H1 (cell line): ENCODE results near the gene PSMD6. TPM values are rescaled to one million over a fixed set of nuclear protein-coding genes. Genes with fewer than 3 reads are reported as not detected.

Experiments
- CTCF ChIA-PET: fragments of 300-600 bp; sonication (Branson Sonifier 250); formaldehyde crosslinking; loops from one replicate; lab custom pipeline; 2021; ENCODE audit not compliant: partially characterized antibody; lab: Charles Lee
- POLR2A ChIA-PET: fragments of 300-600 bp; sonication (Branson Sonifier 250); formaldehyde crosslinking; loops from one replicate; lab custom pipeline; 2021; ENCODE audit warnings: inconsistent platforms; ENCODE audit not compliant: partially characterized antibody; lab: Charles Lee
- DNase-seq, 2 experiments: peaks; one replicate each; pipeline versions ENCODE4 v3.0.0 to v3.0.0-alpha.2; 2010 to 2022; ENCODE audit warnings: low spot score in 2 of 2, low read depth in 1 of 2, mixed read lengths in 1 of 2
- FAIRE-seq: peaks from 2 replicates; lab custom pipeline; 2011; peaks lifted over from hg19 to GRCh38; lab: Jason Lieb, UNC
- H2AFZ ChIP-seq: 2 replicates; pipeline ENCODE4 v1.8.1; 2012; ENCODE audit warnings: low read length, inconsistent platforms
- H2AK5ac ChIP-seq: 2 replicates; pipeline ENCODE4 v1.6.1; 2013; ENCODE audit warnings: low read depth, low read length
- H2BK120ac ChIP-seq: replicated peaks from 2 replicates; pipeline ENCODE3; 2013; ENCODE audit warnings: low read depth, low read length, inconsistent platforms
- H2BK12ac ChIP-seq: 2 replicates; pipeline ENCODE4 v1.6.1; 2013; ENCODE audit warnings: low read depth, low read length
- H2BK15ac ChIP-seq: 2 replicates; pipeline ENCODE4 v1.6.1; 2013; ENCODE audit warnings: low read length
- H2BK20ac ChIP-seq: 2 replicates; pipeline ENCODE4 v1.6.1; 2013; ENCODE audit warnings: low read length
- H2BK5ac ChIP-seq: 2 replicates; pipeline ENCODE4 v1.6.1; 2013; ENCODE audit warnings: low read depth, low read length
- H3K14ac ChIP-seq: 2 replicates; pipeline ENCODE4 v1.6.1; 2013; ENCODE audit warnings: inconsistent platforms; ENCODE audit not compliant: insufficient read length
- H3K18ac ChIP-seq: 2 replicates; pipeline ENCODE4 v1.6.1; 2013; ENCODE audit warnings: low read length; ENCODE audit errors: extremely low read depth
- H3K23ac ChIP-seq: 2 replicates; pipeline ENCODE4 v1.6.1; 2013; ENCODE audit warnings: inconsistent platforms; ENCODE audit not compliant: insufficient read length
- H3K23me2 ChIP-seq: 2 replicates; pipeline ENCODE4 v1.6.1; 2013; ENCODE audit warnings: low read depth, low read length
- H3K27ac ChIP-seq: 2 replicates; pipeline ENCODE4 v1.6.1; 2011; ENCODE audit warnings: low read depth, low read length, inconsistent platforms
- H3K27me3 ChIP-seq, 4 experiments: replicated peaks in 1 of 4; 1 replicate in 1 of 4; 2 replicates in 3 of 4; pipeline versions ENCODE4 v1.6.1 to v1.8.1; 2011 to 2013; ENCODE audit warnings: low read length in 3 of 4, mild to moderate bottlenecking in 3 of 4, inconsistent platforms in 2 of 4, mixed read lengths in 2 of 4, moderate library complexity in 1 of 4; ENCODE audit not compliant: control insufficient read depth in 3 of 4, insufficient read depth in 3 of 4; ENCODE audit errors: extremely low read depth in 1 of 4
- H3K36me3 ChIP-seq, 4 experiments: 2 replicates each; pipeline versions ENCODE4 v1.6.1 to v1.8.1; 2011 to 2013; ENCODE audit warnings: mild to moderate bottlenecking in 4 of 4, low read length in 3 of 4, moderate library complexity in 2 of 4, control low read depth in 1 of 4, inconsistent platforms in 1 of 4; ENCODE audit not compliant: insufficient read depth in 4 of 4, control insufficient read depth in 2 of 4
- H3K4ac ChIP-seq: replicated peaks from 2 replicates; pipeline ENCODE3; 2013; ENCODE audit warnings: low read length, low read depth, mixed read lengths, inconsistent platforms; ENCODE audit not compliant: insufficient read length
- H3K4me1 ChIP-seq, 4 experiments: replicated peaks in 1 of 4; 1 replicate in 1 of 4; 2 replicates in 3 of 4; pipeline versions ENCODE4 v1.6.1 to v1.8.1; 2011 to 2013; ENCODE audit warnings: low read length in 3 of 4, inconsistent platforms in 2 of 4, mixed read lengths in 1 of 4; ENCODE audit not compliant: insufficient read depth in 4 of 4, control insufficient read depth in 3 of 4
- H3K4me2 ChIP-seq, 2 experiments: 2 replicates each; pipeline versions ENCODE4 v1.6.1 to v1.8.1; 2011 to 2013; ENCODE audit warnings: low read depth in 2 of 2, low read length in 2 of 2, control low read depth in 1 of 2, inconsistent platforms in 1 of 2, mild to moderate bottlenecking in 1 of 2; ENCODE audit not compliant: insufficient read depth in 1 of 2
- H3K4me3 ChIP-seq, 4 experiments: fragments of 200-600, 300-600 bp in 1 of 4; sonication (generic), shearing (Covaris generic), sonication (Bioruptor Twin) in 1 of 4; 2 replicates each; pipeline versions ENCODE4 v1.5.1 to v1.8.1; 2011 to 2016; ENCODE audit warnings: low read length in 4 of 4, low read depth in 3 of 4, control low read depth in 2 of 4, inconsistent platforms in 2 of 4, mild to moderate bottlenecking in 2 of 4, mixed read lengths in 1 of 4, moderate library complexity in 1 of 4; ENCODE audit not compliant: insufficient read depth in 2 of 4; ENCODE audit errors: extremely low read depth in 1 of 4
- H3K56ac ChIP-seq: replicated peaks from 2 replicates; pipeline ENCODE3; 2013; ENCODE audit warnings: low read depth, mild to moderate bottlenecking, mixed read lengths, low read length, inconsistent platforms; ENCODE audit not compliant: insufficient read length
- H3K79me1 ChIP-seq: 2 replicates; pipeline ENCODE4 v1.6.1; 2013; ENCODE audit warnings: low read depth, low read length, control low read depth
- H3K79me2 ChIP-seq, 2 experiments: 2 replicates each; pipeline versions ENCODE4 v1.6.1 to v1.8.1; 2012 to 2013; ENCODE audit warnings: low read length in 2 of 2, mild to moderate bottlenecking in 2 of 2, inconsistent platforms in 1 of 2; ENCODE audit not compliant: insufficient read depth in 2 of 2, control insufficient read depth in 1 of 2
- H3K9ac ChIP-seq, 4 experiments: replicated peaks in 1 of 4; 1 replicate in 1 of 4; 2 replicates in 3 of 4; pipeline versions ENCODE4 v1.6.1 to v1.8.1; 2011 to 2013; ENCODE audit warnings: low read depth in 3 of 4, low read length in 3 of 4, control low read depth in 2 of 4, mild to moderate bottlenecking in 2 of 4, moderate library complexity in 2 of 4, inconsistent platforms in 1 of 4; ENCODE audit errors: extremely low read depth in 1 of 4
- H3K9me3 ChIP-seq, 2 experiments: 2 replicates each; pipeline versions ENCODE4 v1.6.1 to v1.8.1; 2012 to 2013; ENCODE audit warnings: mild to moderate bottlenecking in 2 of 2, moderate library complexity in 2 of 2, control low read depth in 1 of 2, inconsistent platforms in 1 of 2, low read depth in 1 of 2, low read length in 1 of 2, mixed read lengths in 1 of 2; ENCODE audit not compliant: insufficient read depth in 2 of 2
- H4K20me1 ChIP-seq, 2 experiments: replicated peaks in 1 of 2; 2 replicates each; pipeline versions ENCODE3 to v1.8.1; 2011 to 2013; ENCODE audit warnings: inconsistent platforms in 2 of 2, low read length in 2 of 2, mild to moderate bottlenecking in 1 of 2; ENCODE audit not compliant: insufficient read depth in 2 of 2, control insufficient read depth in 1 of 2
- H4K5ac ChIP-seq: 2 replicates; pipeline ENCODE4 v1.6.1; 2013; ENCODE audit warnings: low read length, low read depth, mixed read lengths, inconsistent platforms; ENCODE audit not compliant: insufficient read length
- H4K8ac ChIP-seq: 2 replicates; pipeline ENCODE4 v1.8.0; 2013; ENCODE audit warnings: mild to moderate bottlenecking, moderate library complexity, low read length, inconsistent platforms; ENCODE audit not compliant: insufficient read depth; ENCODE audit errors: extremely low read depth
- H4K91ac ChIP-seq: replicated peaks from 2 replicates; pipeline ENCODE3; 2013; ENCODE audit warnings: low read length, mixed read lengths, inconsistent platforms; ENCODE audit not compliant: insufficient read length
- BACH1 ChIP-seq: IDR thresholded peaks from 2 replicates; pipeline ENCODE4 v1.6.1; 2012; ENCODE audit warnings: low read length, improper control_type of control experiment
- HDAC2 ChIP-seq, 2 experiments: fragments of 300-600 bp in 1 of 2; sonication (generic) in 1 of 2; IDR thresholded peaks; 2 replicates each; pipeline ENCODE4 v1.6.1; 2011 to 2012; ENCODE audit warnings: low read depth in 2 of 2, low read length in 2 of 2, mild to moderate bottlenecking in 2 of 2, moderate library complexity in 2 of 2, borderline replicate concordance in 1 of 2, inconsistent platforms in 1 of 2
- JUND ChIP-seq: IDR thresholded peaks from 2 replicates; pipeline ENCODE4 v1.6.1; 2011; ENCODE audit warnings: mild to moderate bottlenecking, improper control_type of control experiment, low read length
- NANOG ChIP-seq: IDR thresholded peaks from 2 replicates; pipeline ENCODE4 v1.6.1; 2011; ENCODE audit warnings: low read length, low read depth, mild to moderate bottlenecking, inconsistent platforms; ENCODE audit not compliant: insufficient read depth, poor library complexity, severe bottlenecking
- PHF8 ChIP-seq: fragments of 200-600 bp; sonication (generic); conservative IDR thresholded peaks from 2 replicates; pipeline ENCODE4 v1.7.1; 2012; ENCODE audit warnings: low read depth, mild to moderate bottlenecking, inconsistent platforms, low read length, moderate library complexity
- SIRT6 ChIP-seq: IDR thresholded peaks from one replicate; pipeline ENCODE4 v1.7.1; 2012; ENCODE audit warnings: low read length, inconsistent platforms
- TCF12 ChIP-seq: IDR thresholded peaks from 2 replicates; pipeline ENCODE4 v1.6.1; 2011; ENCODE audit warnings: low read depth, mild to moderate bottlenecking, low read length
- whole genome bisulfite sequencing, 2 experiments: shearing (Covaris generic) in 1 of 2; methylation state at CpG; one replicate each; pipeline versions ENCODE4 v1.1.6 to v1.1.7; 2013 to 2015; ENCODE audit warnings: low lambda C conversion rate in 2 of 2, mixed read lengths in 2 of 2, inconsistent platforms in 1 of 2, low coverage in 1 of 2, missing lambda C conversion rate in 1 of 2; ENCODE audit not compliant: insufficient replicate concordance in 2 of 2, insufficient coverage in 1 of 2, insufficient read length in 1 of 2; ENCODE audit errors: extremely low coverage in 1 of 2, missing lambda C conversion rate in 1 of 2; 5-methylcytosine and 5-hydroxymethylcytosine counted together
- polyA plus RNA-seq, 7 experiments: library from polyadenylated mRNA; depleted of rRNA in 3 of 7; stranded (reverse) in 5 of 7; unstranded in 2 of 7; fragments of >200 nt in 5 of 7; fragments of 200-250 nt in 2 of 7; gene quantifications; 1 replicate in 5 of 7; 2 replicates in 1 of 7; 4 replicates in 1 of 7; pipeline versions ENCODE4 v1.2.1 to v1.2.3, GENCODE V29; 2011 to 2013; ENCODE audit warnings: missing spikeins in 2 of 7, mixed read lengths in 2 of 7
- total RNA-seq: library from RNA; stranded (reverse); fragmentation: NEBNext Ultra II Directional; extraction: Animal tissue kit (Norgen Biotek cat#: 25700); gene quantifications from 2 replicates; pipeline ENCODE4 v1.2.1, GENCODE V29; 2021

Gene PSMD6
- total and polyA plus RNA-seq, 2 of the 8 experiments (the other 6 are each of a cell fraction or from before 2014, with no cell fraction given) = 43.7 to 104 TPM

- peaks cover 0 to 8% (median 4%) of the 10 kb centered on the region in 4 experiments; a peak in 4 of 8 replicates for H3K36me3 ChIP-seq
- FAIRE-seq (no peak), DNase-seq (no peak)
- no peak overlapping the region for H2BK5ac ChIP-seq
- no peak overlapping the region for H3K9ac ChIP-seq
- H2AK5ac ChIP-seq = no peak overlapping the region
- 89% methylated on average over 4 of the region's 4 CpGs; no CpG with 5 or more reads in 1 of the 2 experiments for WGBS, 2 experiments
- no peak overlapping the region for H3K18ac ChIP-seq
- no peak overlapping the region for H4K91ac ChIP-seq
- TF ChIP-seq PHF8 (no peak), BACH1 (no peak), HDAC2 (IDR thresholded peaks at IDR 0.05; ENCODE audit: borderline replicate concordance in 1 of 2, low read depth in 2 of 2, low read length in 2 of 2) (no peak), SIRT6 (no peak), NANOG (no peak), JUND (no peak), TCF12 (no peak)
- no peak overlapping the region for H4K5ac ChIP-seq
- no peak overlapping the region for H3K4me3 ChIP-seq
- peaks cover 0 to 3% of the 10 kb centered on the region in 2 experiments for H4K20me1 ChIP-seq
- POLR2A ChIA-PET = no interaction called here
- H3K4me1 ChIP-seq = peaks cover 0 to 3% (median 0%) of the 10 kb centered on the region in 4 experiments; a peak in 1 of 7 replicates
- no peak overlapping the region for H3K27ac ChIP-seq
- H3K23ac ChIP-seq = no peak overlapping the region
- H3K79me1 ChIP-seq = no peaks in the 10 kb centered on the region
- 0 out of 4 replicates have a peak, but pooled peaks cover 0 to under 1% of the 10 kb centered on the region in 2 experiments for H3K79me2 ChIP-seq
- CTCF ChIA-PET = interaction anchor here (0.6 to 2.1 kb wide), 3 partner anchors 12 to 737 kb away, joined by 3 to 6 read pairs (median 3); no protein-coding TSS in a partner anchor
- H2BK20ac ChIP-seq = no peak overlapping the region
- H4K8ac ChIP-seq = no peak overlapping the region
- no peak overlapping the region for H2BK12ac ChIP-seq
- H3K4me2 ChIP-seq = no peak overlapping the region
- no peak overlapping the region for H2AFZ ChIP-seq
- no peaks in the 10 kb centered on the region for H3K23me2 ChIP-seq
- H3K56ac ChIP-seq = no peak overlapping the region
- no peak overlapping the region for H2BK15ac ChIP-seq
- no peak overlapping the region for H3K4ac ChIP-seq
- H2BK120ac ChIP-seq = no peak overlapping the region
- H3K27me3 ChIP-seq = no peaks in the 10 kb centered on the region
- H3K9me3 ChIP-seq = no peaks in the 10 kb centered on the region
- no peak overlapping the region for H3K14ac ChIP-seq
Measured at GRCh38 chr3:63981980-63982379, 41.3 kb downstream of the PSMD6 start.
